ENCODE results near the gene WRAP53.

The WRAP53 gene

GRCh38 chr17:7667656-7668406, 20.4 kb upstream of the WRAP53 start:
- TF ChIP-seq, protein P1, sequence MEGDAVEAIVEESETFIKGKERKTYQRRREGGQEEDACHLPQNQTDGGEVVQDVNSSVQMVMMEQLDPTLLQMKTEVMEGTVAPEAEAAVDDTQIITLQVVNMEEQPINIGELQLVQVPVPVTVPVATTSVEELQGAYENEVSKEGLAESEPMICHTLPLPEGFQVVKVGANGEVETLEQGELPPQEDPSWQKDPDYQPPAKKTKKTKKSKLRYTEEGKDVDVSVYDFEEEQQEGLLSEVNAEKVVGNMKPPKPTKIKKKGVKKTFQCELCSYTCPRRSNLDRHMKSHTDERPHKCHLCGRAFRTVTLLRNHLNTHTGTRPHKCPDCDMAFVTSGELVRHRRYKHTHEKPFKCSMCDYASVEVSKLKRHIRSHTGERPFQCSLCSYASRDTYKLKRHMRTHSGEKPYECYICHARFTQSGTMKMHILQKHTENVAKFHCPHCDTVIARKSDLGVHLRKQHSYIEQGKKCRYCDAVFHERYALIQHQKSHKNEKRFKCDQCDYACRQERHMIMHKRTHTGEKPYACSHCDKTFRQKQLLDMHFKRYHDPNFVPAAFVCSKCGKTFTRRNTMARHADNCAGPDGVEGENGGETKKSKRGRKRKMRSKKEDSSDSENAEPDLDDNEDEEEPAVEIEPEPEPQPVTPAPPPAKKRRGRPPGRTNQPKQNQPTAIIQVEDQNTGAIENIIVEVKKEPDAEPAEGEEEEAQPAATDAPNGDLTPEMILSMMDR (IDR thresholded peaks at IDR 0.05; ENCODE audit: extremely low read depth, missing control alignments): no peak
- no peak for DNase-seq (ENCODE audit: low spot score)

DNA sequence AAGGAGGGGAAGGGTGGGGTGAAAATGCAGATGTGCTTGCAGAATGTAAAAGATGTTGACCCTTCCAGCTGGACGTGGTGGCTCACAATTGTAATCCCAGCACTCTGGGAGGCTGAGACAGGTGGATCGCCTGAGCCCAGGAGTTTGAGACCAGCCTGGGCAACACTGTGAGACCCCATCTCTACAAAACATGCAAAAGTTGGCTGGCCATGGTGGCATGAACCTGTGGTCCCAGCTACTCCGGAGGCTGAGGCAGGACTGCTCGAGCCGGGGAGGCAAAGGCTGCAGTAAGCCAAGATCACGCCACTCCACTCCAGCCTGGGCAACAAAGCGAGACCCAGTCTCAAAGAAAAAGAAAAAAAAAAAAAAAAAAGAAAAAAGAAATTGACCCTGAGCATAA, 19.8 kb upstream of the WRAP53 start:
- no peak for DNase-seq (ENCODE audit: low spot score)
- TF ChIP-seq, protein P1 (IDR thresholded peaks at IDR 0.05; ENCODE audit: extremely low read depth, missing control alignments): no peak

DNA sequence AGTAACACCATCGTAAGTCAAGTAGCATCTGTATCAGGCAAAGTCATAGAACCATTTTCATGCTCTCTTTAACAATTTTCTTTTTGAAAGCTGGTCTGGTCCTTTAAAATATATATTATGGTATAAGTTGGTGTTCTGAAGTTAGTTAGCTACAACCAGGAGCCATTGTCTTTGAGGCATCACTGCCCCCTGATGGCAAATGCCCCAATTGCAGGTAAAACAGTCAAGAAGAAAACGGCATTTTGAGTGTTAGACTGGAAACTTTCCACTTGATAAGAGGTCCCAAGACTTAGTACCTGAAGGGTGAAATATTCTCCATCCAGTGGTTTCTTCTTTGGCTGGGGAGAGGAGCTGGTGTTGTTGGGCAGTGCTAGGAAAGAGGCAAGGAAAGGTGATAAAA, 15.0 kb upstream of the WRAP53 start:
- DNase-seq (ENCODE audit: low spot score): no peak

GRCh38 chr17:7674934-7675333, 13.3 kb upstream of the WRAP53 start:
- TF ChIP-seq, protein P1 (IDR thresholded peaks at IDR 0.05; ENCODE audit: extremely low read depth, missing control alignments): no peak
- DNase-seq (ENCODE audit: low spot score): no peak

More for the DNA sequence above, 15.0 kb upstream of the WRAP53 start:
- TF ChIP-seq, protein P1 (IDR thresholded peaks at IDR 0.05; ENCODE audit: extremely low read depth, missing control alignments): peak; percentile 13

DNA sequence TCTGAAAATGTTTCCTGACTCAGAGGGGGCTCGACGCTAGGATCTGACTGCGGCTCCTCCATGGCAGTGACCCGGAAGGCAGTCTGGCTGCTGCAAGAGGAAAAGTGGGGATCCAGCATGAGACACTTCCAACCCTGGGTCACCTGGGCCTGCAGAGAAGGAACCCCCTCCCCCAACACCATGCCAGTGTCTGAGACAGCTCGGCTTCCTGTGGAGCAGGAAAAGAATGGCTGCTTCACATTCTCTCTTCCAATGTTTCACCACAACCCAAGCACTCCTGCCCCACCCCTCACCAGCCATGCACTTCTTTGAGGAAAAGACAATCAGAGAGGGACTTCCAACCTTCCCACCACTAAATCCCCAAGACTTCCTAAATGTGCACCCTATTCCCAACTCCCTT, 11.7 kb upstream of the WRAP53 start:
- TF ChIP-seq, protein P1 (IDR thresholded peaks at IDR 0.05; ENCODE audit: extremely low read depth, missing control alignments): no peak
- no peak for DNase-seq (ENCODE audit: low spot score)

DNA sequence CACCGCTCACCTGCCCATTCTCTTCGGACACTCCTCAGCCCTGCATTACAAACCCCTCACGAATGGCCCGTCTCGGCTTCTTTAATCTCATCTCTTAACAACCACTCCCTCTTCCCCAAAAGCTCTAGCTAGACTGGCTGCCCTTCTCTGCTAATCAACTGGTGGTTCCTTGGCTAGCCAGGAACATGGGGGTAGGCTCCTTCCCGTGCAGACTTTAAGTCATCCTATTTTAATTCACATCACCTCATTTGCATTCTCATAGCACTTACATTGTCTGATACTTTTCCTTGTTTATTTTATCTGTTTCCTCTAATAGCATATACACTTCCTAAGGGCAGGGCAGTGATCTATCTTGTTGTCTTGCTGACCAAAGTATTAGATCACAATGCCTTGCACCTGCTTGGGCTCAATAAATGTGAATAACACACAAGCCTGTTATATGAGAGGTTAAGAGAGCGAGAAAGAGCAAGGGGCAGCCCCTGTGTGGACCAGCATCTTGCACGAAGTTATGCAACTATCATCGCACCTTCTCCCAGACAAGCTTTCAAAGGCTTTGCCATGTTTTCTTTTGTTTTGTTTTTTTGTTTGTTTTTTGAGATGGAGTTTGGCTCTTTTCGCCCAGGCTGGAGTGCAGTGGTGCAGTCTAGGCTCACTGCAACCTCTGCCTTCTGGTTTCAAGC, 10.7 kb upstream of the WRAP53 start:
- TF ChIP-seq, protein P1 (IDR thresholded peaks at IDR 0.05; ENCODE audit: extremely low read depth, missing control alignments): no peak
- no peak for DNase-seq (ENCODE audit: low spot score)

DNA sequence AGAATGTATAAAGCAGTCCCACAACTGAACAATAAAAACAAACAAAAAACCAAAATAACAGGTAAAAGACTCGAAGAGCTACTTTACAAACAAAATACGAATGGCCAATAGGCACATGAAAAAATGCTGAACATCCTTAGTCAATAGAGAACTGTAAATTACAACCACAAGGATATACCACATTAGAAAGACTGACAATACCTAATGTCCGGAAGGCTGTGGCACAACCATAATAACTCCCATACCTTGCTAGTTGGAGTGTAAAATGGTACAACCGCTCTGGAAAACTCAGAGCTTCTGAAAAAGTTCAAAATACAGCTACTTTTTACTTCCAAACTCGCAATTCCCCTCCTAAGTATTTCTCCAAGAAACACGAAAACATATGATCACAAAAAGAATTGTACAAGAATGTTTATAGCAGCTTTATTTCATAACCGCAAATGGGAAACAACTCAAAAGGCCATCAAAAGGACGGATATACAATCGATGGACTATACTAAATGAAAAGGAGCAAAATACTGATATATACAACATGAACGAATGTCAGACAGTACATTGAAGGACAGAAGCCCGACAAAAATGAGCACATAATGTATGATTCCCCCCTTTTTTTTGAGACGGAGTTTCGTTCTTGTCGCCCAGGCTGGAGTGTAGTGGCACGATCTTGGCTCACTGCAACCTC, 3.3 kb upstream of the WRAP53 start:
- TF ChIP-seq, protein P1 (IDR thresholded peaks at IDR 0.05; ENCODE audit: extremely low read depth, missing control alignments): no peak
- no peak for DNase-seq (ENCODE audit: low spot score)

Measured in GM20000 (cell line).